Spinal cord (tissue), 10 donors: Measurements from ENCODE around the gene SMURF1. TPM values are rescaled to one million over a fixed set of nuclear protein-coding genes. Genes with fewer than 3 reads are reported as not detected.

Source experiments
- DNase-seq, 6 donors: peaks; one replicate each; pipeline versions ENCODE4 v3.0.0 to v3.0.0-alpha.2; 2013 to 2015; ENCODE audit warnings: low spot score in 6 of 6, low read depth in 4 of 6
- H3K27ac ChIP-seq: one replicate; pipeline ENCODE4 v1.5.1; 2013; ENCODE audit warnings: low read depth, low read length, control low read depth
- H3K27me3 ChIP-seq: one replicate; pipeline ENCODE4 v1.6.1; 2013; ENCODE audit warnings: low read length; ENCODE audit not compliant: control insufficient read depth, insufficient read depth
- H3K36me3 ChIP-seq: one replicate; pipeline ENCODE4 v1.6.1; 2013; ENCODE audit warnings: low read length; ENCODE audit not compliant: control insufficient read depth, insufficient read depth
- H3K4me1 ChIP-seq: one replicate; pipeline ENCODE4 v1.6.1; 2013; ENCODE audit warnings: low read length; ENCODE audit not compliant: control insufficient read depth, insufficient read depth
- H3K4me3 ChIP-seq: one replicate; pipeline ENCODE4 v1.5.1; 2013; ENCODE audit warnings: low read depth, low read length, control low read depth
- H3K9me3 ChIP-seq: one replicate; pipeline ENCODE4 v1.6.1; 2013; ENCODE audit warnings: low read length; ENCODE audit not compliant: control insufficient read depth, insufficient read depth
- WGBS: methylation state at CpG from one replicate; pipeline ENCODE4 v1.1.5; 2013; ENCODE audit warnings: missing lambda C conversion rate; ENCODE audit not compliant: insufficient coverage; 5-methylcytosine and 5-hydroxymethylcytosine counted together
- long read RNA-seq, 4 donors: transcript quantifications; one replicate each; lab custom pipeline, GENCODE V29; 2026
- polyA plus RNA-seq, 2 donors: library from polyadenylated mRNA; unstranded; fragments of 120-200 nt; gene quantifications; one replicate each; pipeline ENCODE4 v1.2.1, GENCODE V29; 2013; ENCODE audit not compliant: insufficient read length in 2 of 2
- total RNA-seq, 2 donors: library from RNA; depleted of rRNA in 1 of 2; stranded (reverse); fragments of 120-200 nt in 1 of 2; fragments of >200 nt in 1 of 2; gene quantifications; one replicate each; pipeline versions ENCODE4 v1.2.3 to v1.2.4, GENCODE V29; 2013 to 2014
- donor health status: healthy.

Gene SMURF1
- 10 to 100 TPM; 22.7 to 27.6 TPM for total RNA-seq
- 10 to 100 TPM; 26.0 to 28.8 TPM for polyA plus RNA-seq
- long read RNA-seq, donor 1: 0 reads
- long read RNA-seq, donor 2: 0 reads
- long read RNA-seq, donor 3, full-length matches to known transcripts: 1 of 1 reads
- long read RNA-seq, donor 3, partial matches to known transcripts: 0 of 1 reads
- long read RNA-seq, donor 3, other reads (novel, unspliced or antisense): 0 of 1 reads
- long read RNA-seq, donor 4: 0 reads

DNA sequence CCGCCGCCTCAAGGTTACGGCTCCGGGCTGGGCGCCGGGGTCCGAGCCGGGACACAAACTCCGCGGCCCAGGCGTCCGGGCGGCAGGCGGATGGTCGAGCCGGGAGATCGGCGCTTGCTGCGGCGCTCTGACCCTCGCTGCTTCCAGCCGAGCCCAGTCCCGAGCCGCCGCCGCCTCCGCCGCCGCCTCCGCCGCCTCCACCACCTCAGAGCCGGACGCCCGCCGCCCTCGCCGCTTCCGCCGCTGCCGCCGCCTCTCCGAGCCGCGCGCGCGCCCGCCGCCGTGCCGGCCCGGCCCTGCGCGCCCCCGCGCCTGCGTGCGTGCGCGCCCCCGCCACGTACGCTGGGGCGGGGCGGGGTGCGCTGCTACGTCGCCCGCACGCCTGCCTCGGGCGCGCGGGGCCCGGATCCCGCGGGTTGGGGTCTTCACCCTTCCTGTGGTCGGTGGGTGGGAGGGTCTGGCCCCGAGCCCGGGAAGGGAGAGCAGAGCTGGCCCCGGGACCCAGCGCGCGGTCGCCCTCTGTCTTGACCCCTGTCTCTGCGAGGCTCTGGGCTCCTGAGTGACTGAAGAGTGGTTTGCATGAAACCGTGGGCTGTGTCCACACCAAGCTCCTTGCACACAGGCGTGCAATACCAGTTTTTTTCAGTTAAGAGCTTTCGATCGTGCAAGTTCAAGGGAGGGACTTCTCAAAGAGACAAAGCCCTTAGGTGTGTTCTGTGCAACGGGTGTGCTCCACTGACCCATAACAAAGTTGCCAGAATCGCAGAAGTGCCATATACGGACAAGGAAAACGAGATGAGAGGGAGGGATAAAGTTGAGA is at the start of gene SMURF1:
SMURF1 (minus strand) TSS at position 256 of the 820 bp plus-strand sequence. CDS start 328 bp downstream, outside the sequence.
- WGBS: under 1% methylated on average over 91 of the region's 94 CpGs
- H3K4me1 ChIP-seq: peaks cover 20% of the 10 kb centered on the region
- no peaks in the 10 kb centered on the region for H3K36me3 ChIP-seq
- H3K27ac ChIP-seq: peak within 1 kb of the TSS; percentile 84
- H3K27me3 ChIP-seq: no peaks in the 10 kb centered on the region
- H3K4me3 ChIP-seq: peak within 1 kb of the TSS; percentile 66
- H3K9me3 ChIP-seq: no peaks in the 10 kb centered on the region
- DNase-seq: peak; percentile 40 to 92 (median 68)

DNA sequence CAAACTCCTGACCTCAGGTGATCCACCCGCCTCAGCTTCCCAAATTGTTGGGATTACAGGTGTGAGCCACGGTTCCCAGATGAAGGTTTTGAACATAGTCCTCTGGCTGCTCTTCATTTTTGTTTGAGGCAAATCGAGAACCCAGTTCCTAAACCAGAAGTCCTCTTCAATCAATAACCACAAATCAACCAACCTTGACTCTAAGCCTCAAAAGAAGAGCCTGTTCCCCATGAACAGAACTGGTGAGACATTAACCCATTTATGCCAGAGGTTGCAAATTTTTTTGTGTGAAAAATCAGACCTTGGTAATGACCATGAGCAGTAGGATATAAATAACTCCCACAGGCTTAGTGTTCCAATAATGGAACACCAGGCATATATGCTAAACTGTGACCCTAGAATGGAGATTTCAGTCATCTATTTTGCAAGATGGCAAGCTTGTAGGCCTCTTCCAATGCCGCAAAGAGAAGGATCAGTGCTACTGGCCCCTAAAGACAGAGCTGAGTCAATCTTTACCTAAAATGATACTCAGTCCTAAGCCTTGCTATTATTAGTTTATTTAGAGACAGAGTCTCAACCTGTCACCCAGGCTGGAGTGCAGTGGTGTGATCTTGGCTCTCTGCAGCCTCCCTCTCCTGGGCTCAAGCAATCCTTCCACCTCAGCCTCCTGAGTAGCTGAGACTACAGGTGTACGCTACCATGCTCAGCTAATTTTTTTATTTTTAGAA is 48.1 kb upstream of the SMURF1 start:
- 90% methylated on average over 3 of the region's 5 CpGs for WGBS
- H3K27ac ChIP-seq: no peak overlapping the region
- H3K27me3 ChIP-seq: no peaks in the 10 kb centered on the region
- H3K36me3 ChIP-seq: no peaks in the 10 kb centered on the region
- DNase-seq: no peak
- H3K9me3 ChIP-seq: no peaks in the 10 kb centered on the region
- no peaks in the 10 kb centered on the region for H3K4me1 ChIP-seq
- no peak overlapping the region for H3K4me3 ChIP-seq

DNA sequence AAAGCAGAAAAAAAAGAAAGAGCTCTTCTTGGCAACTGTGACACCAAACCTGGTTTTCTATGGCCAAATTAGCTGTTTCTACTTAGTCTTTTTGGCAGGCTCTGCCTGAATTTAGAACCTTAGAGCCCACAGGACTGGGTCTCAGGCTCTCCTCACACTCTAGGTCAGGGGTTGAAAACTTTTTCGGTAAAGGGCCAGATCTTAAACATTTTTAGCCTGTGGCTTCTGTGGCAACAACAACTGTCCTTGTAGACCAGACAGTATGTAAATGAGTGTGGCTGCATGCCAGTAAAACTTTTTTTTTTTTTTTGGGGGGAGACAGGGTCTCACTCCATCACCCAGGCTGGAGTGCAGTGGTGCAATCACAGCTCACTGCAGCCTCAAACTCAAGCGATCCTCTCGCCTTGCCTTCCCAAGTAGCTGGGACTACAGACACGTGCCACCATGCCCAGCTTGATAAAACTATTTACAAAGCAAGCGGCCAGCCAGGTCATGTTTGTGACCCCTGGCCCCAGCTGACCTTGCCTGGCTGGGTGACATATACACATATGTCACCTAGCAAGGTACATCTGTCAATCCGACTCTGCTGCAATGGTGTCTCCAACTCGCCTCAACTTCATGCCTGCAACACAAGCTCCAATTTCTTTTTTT is 46.6 kb upstream of the SMURF1 start:
- Histone ChIP-seq H3K36me3 (no peaks in the 10 kb centered on the region), H3K4me3 (no peak overlapping the region), H3K9me3 (no peaks in the 10 kb centered on the region), H3K27ac (no peak overlapping the region), H3K27me3 (no peaks in the 10 kb centered on the region), H3K4me1 (no peaks in the 10 kb centered on the region)
- peak in 1 of 6 donors; percentile 19 for DNase-seq
- WGBS: 78% methylated on average over 6 of the region's 7 CpGs

DNA sequence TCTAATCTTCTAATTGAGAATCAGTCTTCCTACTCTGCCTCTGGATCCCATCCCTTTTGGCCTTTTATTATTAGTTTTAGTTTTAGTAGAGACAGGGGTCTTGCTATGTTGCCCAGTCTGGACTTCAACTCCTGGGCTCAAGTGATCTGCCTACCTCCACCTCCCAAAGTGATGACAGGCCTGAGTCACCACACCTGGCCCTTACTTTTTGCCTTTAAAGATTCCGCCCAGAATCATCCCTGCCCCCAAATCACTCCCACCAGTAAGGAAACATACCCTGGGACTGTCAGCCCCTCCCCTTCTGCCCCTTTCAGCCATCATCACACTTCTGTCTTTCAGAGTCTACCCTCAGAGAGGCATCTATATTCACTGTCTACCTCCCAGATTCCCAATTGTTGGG is 45.3 kb upstream of the SMURF1 start:
- no peaks in the 10 kb centered on the region for H3K9me3 ChIP-seq
- H3K27me3 ChIP-seq: no peaks in the 10 kb centered on the region
- no peak overlapping the region for H3K27ac ChIP-seq
- H3K4me3 ChIP-seq: no peak overlapping the region
- 83% methylated on average over 1 of the region's 1 CpG for WGBS
- DNase-seq: no peak
- no peaks in the 10 kb centered on the region for H3K4me1 ChIP-seq
- no peaks in the 10 kb centered on the region for H3K36me3 ChIP-seq

DNA sequence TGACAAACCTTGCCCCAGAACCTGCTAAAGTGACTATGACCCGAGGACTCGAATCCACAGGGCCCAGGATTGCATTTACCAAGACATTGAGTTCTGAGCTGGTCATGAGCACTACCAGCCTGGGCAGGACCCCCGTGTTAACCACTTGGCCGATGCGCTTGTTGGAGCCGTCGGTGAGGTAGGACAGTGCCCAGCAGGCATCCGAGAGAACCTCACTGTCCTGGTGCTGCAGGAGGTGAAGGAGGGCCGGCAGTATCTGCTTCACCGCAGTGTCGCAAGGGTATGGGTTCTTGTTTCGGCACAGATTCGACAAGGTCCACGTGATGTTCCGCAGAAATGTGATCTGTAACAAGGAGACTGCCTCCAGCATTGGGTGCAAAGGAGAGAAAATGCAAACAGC is 44.3 kb upstream of the SMURF1 start:
- no peak overlapping the region for H3K4me3 ChIP-seq
- no peaks in the 10 kb centered on the region for H3K4me1 ChIP-seq
- H3K27ac ChIP-seq: no peak overlapping the region
- no peaks in the 10 kb centered on the region for H3K9me3 ChIP-seq
- no peaks in the 10 kb centered on the region for H3K27me3 ChIP-seq
- 96% methylated on average over 15 of the region's 15 CpGs for WGBS
- no peaks in the 10 kb centered on the region for H3K36me3 ChIP-seq
- DNase-seq: no peak

DNA sequence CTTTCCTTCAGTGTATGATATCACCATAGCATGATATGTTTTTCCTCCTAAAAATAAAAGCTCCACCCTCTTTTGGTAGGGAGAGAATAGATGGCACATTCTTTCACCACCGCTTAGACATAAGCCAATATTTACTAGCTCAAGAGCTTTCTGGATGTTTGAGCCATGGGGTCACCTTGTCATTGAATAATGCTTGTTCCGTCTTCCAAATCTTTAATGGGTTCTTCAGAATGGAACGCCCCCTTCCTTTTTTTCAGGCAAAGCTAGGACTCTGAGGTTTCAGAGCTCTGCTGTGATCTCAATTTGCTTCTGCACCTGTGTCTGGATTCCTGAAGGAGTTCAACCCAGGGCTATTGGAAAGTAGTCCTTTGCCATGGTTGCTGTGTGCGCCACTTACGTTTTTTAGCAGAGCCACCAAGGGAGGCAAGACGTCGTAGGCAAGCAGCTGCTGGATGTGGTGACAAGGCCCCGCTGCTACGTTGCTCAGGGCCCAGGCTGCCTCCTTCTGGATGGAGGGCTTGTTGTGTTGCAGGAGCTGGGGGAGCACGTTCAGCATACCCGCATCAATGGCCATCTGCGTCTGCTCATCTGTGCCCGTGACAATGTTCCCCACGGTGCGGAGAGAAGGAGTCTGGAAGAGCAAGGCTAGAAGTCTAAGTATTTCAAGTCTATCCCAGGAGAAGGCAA is 40.8 kb upstream of the SMURF1 start:
- H3K27me3 ChIP-seq: no peaks in the 10 kb centered on the region
- H3K27ac ChIP-seq: no peak overlapping the region
- H3K36me3 ChIP-seq: no peaks in the 10 kb centered on the region
- H3K4me1 ChIP-seq: no peaks in the 10 kb centered on the region
- no peaks in the 10 kb centered on the region for H3K9me3 ChIP-seq
- 65% methylated on average over 8 of the region's 15 CpGs for WGBS
- no peak for DNase-seq
- no peak overlapping the region for H3K4me3 ChIP-seq

DNA sequence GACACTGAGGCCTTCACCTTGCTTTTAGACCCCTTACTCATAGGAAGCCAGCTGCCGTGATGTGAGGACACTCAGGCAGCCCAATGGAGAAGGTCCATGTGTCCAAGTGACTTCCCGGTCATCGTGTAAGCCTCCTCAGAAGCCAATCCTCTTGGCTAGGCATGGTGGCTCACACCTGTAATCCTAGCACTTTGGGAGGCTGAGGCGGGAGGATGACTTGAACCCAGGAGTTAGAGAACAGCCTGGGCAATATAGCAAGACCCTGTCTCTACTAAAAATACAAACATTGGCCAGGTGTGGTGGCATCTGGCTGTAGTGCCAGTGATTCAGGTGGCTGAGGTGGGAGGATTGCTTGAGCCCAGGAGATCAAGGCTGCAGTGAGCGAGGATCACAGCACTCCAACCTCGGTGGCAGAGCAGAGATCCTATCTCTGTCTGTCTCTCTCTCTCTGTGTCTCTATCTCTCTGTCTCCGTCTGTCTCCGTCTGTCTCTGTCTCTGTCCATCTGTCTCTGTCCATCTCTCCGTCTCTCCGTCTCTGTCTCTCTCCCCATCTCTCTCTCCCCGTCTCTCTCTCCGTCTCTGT is 36.3 kb upstream of the SMURF1 start:
- no peaks in the 10 kb centered on the region for H3K4me1 ChIP-seq
- H3K4me3 ChIP-seq: no peak overlapping the region
- no peaks in the 10 kb centered on the region for H3K36me3 ChIP-seq
- H3K27ac ChIP-seq: no peak overlapping the region
- WGBS: 85% methylated on average over 11 of the region's 12 CpGs
- H3K9me3 ChIP-seq: no peaks in the 10 kb centered on the region
- no peaks in the 10 kb centered on the region for H3K27me3 ChIP-seq
- DNase-seq: no peak

DNA sequence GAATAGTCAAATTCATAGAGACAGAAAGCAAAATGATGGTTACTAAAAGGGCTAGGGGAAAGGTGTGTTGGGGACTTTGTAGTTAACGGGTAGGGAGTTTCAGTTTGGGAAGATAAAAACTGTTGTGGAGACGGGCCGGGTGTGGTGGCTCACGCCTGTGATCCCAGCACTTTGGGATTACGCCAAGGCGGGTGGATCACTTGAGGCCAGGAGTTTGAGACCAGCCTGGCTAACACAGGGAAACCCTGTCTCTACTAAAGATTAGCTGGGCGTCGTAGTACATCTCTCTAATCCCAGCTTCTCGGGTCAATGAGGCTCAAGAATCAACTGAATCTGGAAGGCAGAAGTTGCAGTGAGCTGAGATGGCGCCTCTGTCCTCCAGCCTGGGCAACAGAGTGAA is 33.3 kb upstream of the SMURF1 start:
- 90% methylated on average over 8 of the region's 10 CpGs for WGBS
- no peaks in the 10 kb centered on the region for H3K4me1 ChIP-seq
- no peak overlapping the region for H3K27ac ChIP-seq
- no peaks in the 10 kb centered on the region for H3K27me3 ChIP-seq
- no peaks in the 10 kb centered on the region for H3K36me3 ChIP-seq
- no peak for DNase-seq
- no peaks in the 10 kb centered on the region for H3K9me3 ChIP-seq
- no peak overlapping the region for H3K4me3 ChIP-seq

DNA sequence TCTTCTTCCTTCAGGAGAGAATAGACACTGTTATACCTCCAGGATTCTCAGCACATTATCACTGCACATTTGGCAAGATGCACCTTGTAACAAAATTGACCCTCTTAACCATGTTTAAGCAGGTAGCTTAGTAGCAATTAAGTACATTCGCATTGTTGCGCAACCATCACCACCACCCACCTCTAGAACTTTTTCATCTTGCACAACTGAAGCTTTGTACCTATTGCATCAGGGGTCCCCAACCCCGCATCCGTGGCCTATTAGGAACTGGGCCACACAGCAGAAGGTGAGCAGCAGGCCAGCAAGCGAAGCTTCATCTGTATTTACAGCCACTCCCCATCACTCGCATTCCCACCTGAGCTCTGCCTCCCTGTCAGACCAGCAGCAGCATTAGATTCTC is 29.9 kb upstream of the SMURF1 start:
- no peak overlapping the region for H3K27ac ChIP-seq
- H3K27me3 ChIP-seq: no peaks in the 10 kb centered on the region
- peak in 1 of 6 donors; percentile 2 for DNase-seq
- WGBS: 84% methylated on average over 6 of the region's 6 CpGs
- no peak overlapping the region for H3K4me3 ChIP-seq
- no peaks in the 10 kb centered on the region for H3K36me3 ChIP-seq
- no peaks in the 10 kb centered on the region for H3K9me3 ChIP-seq
- no peaks in the 10 kb centered on the region for H3K4me1 ChIP-seq
